ENCODE measurements around the gene ATXN2.

The ATXN2 gene

DNA sequence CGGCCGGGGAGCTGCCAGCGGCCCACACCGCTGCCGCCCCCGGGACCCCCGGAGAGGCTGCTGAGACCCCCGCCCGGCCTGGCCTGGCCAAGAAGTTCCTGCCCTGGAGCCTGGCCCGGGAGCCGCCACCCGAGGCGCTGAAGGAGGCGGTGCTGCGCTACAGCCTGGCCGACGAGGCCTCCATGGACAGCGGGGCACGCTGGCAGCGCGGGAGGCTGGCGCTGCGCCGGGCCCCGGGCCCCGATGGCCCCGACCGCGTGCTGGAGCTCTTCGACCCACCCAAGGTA, 180.6 kb downstream of the ATXN2 start:
- peaks cover 0 to 3% of the 10 kb centered on the region in 2 donors for H3K4me1 ChIP-seq (ENCODE audit: control insufficient read depth in 1 of 2, insufficient read depth in 2 of 2, low read length in 2 of 2)

DNA sequence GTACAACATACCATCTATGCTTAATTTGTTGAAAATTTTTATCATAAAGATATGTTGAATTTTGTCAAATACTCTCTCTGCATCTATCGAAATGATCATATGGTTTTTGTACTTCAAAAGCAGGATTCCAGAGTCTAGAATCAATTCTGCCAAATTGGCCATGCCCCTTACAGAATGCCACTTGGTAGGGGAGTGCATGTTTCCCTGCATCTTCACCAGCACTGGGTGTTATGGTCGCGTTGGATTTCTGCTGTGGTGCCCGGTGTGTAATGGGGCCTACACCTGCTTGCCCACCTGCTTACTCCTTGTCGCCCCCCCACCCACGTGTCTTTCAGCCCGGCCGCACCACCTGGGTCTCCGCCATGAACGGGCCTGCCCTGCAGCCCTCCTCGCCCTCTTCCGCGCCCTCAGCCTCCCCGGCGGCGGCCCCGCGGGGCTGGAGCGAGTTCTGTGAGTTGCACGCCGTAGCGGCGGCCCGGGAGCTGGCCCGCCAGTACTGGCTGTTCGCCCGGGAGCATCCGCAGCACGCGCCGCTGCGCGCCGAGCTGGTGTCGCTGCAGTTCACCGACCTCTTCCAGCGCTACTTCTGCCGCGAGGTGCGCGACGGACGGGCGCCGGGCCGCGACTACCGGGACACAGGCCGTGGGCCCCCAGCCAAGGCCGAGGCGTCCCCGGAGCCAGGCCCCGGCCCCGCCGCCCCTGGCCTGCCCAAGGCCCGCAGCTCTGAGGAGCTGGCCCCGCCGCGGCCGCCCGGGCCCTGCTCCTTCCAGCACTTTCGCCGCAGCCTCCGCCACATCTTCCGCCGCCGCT, 181.1 kb downstream of the ATXN2 start:
- Histone ChIP-seq H3K36me3 (ENCODE audit: control insufficient read depth in 1 of 2, insufficient read depth in 2 of 2, low read length in 2 of 2) (peaks cover 10 to 11% of the 10 kb centered on the region in 2 donors), H3K4me1 (ENCODE audit: control insufficient read depth in 1 of 2, insufficient read depth in 2 of 2, low read length in 2 of 2) (peaks cover 0 to 7% of the 10 kb centered on the region in 2 donors), H3K27ac (ENCODE audit: low read length) (no peak overlapping the region), H3K27me3 (ENCODE audit: low read depth, low read length) (no peaks in the 10 kb centered on the region), H3K4me3 (ENCODE audit: low read depth in 1 of 2, low read length in 2 of 2) (no peak overlapping the region), H3K9me3 (ENCODE audit: control insufficient read depth in 1 of 2, low read length in 2 of 2) (no peaks in the 10 kb centered on the region)

More for the DNA sequence above, 180.6 kb downstream of the ATXN2 start:
- Histone ChIP-seq H3K27ac (ENCODE audit: low read length) (no peak overlapping the region), H3K4me3 (ENCODE audit: low read depth in 1 of 2, low read length in 2 of 2) (no peak overlapping the region), H3K9me3 (ENCODE audit: control insufficient read depth in 1 of 2, low read length in 2 of 2) (no peaks in the 10 kb centered on the region), H3K36me3 (ENCODE audit: control insufficient read depth in 1 of 2, insufficient read depth in 2 of 2, low read length in 2 of 2) (peaks cover 10 to 11% of the 10 kb centered on the region in 2 donors), H3K27me3 (ENCODE audit: low read depth, low read length) (no peaks in the 10 kb centered on the region)

DNA sequence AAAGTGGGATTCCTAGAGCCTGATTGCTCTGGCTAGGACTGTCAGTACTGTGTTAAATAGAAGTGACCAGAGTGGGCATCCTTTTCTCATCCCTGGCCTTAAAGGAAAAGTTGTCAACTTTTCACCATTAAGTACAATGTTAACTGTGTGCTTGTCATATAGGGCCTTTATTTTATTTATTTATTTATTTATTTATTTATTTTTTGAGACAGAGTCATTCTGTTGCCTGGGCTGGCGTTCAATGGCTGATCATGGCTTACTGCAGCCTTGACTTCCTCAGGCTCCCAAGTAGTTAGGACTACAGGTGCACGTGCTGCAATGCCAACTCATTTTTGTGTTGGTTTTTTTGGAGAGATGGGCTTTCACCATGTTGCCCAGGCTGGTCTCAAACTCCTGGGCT, 181.8 kb downstream of the ATXN2 start:
- Histone ChIP-seq H3K27ac (ENCODE audit: low read length) (no peak overlapping the region), H3K27me3 (ENCODE audit: low read depth, low read length) (no peaks in the 10 kb centered on the region), H3K4me3 (ENCODE audit: low read depth in 1 of 2, low read length in 2 of 2) (no peak overlapping the region), H3K36me3 (ENCODE audit: control insufficient read depth in 1 of 2, insufficient read depth in 2 of 2, low read length in 2 of 2) (peaks cover 10 to 11% of the 10 kb centered on the region in 2 donors), H3K9me3 (ENCODE audit: control insufficient read depth in 1 of 2, low read length in 2 of 2) (no peaks in the 10 kb centered on the region), H3K4me1 (ENCODE audit: control insufficient read depth in 1 of 2, insufficient read depth in 2 of 2, low read length in 2 of 2) (peaks cover 0 to 10% of the 10 kb centered on the region in 2 donors)

DNA sequence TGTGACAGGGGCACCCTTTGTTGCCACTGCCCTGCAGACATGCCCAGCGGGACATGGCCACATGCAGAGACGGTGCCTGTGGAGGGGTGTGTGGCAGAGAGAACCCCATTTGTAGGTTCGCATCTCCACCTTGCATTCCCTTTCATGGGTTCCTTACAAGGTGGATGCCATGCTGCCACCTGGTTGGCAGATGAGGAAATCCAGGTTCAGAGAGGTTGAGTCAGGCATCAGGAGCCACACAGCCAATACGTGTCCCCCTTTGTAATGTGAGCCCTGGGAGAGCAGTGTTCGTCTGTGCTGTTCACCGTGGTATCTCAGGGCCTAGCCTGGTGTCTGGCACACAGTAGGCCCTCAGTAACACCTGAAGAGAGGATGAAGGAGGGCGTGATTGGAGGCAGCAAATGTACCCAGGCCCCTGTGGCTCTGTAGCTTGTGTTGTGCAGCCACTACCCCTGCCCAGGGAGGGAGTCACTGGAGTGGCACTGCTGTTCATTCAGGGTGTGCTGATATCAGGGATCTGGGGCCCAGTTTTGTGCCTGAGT, 184.3 kb downstream of the ATXN2 start:
- Histone ChIP-seq H3K9me3 (ENCODE audit: control insufficient read depth in 1 of 2, low read length in 2 of 2) (no peaks in the 10 kb centered on the region), H3K4me1 (ENCODE audit: control insufficient read depth in 1 of 2, insufficient read depth in 2 of 2, low read length in 2 of 2) (peaks cover 12 to 28% of the 10 kb centered on the region in 2 donors), H3K27me3 (ENCODE audit: low read depth, low read length) (no peaks in the 10 kb centered on the region), H3K36me3 (ENCODE audit: control insufficient read depth in 1 of 2, insufficient read depth in 2 of 2, low read length in 2 of 2) (peaks cover 3 to 15% of the 10 kb centered on the region in 2 donors), H3K27ac (ENCODE audit: low read length) (no peak overlapping the region), H3K4me3 (ENCODE audit: low read depth in 1 of 2, low read length in 2 of 2) (no peak overlapping the region)

DNA sequence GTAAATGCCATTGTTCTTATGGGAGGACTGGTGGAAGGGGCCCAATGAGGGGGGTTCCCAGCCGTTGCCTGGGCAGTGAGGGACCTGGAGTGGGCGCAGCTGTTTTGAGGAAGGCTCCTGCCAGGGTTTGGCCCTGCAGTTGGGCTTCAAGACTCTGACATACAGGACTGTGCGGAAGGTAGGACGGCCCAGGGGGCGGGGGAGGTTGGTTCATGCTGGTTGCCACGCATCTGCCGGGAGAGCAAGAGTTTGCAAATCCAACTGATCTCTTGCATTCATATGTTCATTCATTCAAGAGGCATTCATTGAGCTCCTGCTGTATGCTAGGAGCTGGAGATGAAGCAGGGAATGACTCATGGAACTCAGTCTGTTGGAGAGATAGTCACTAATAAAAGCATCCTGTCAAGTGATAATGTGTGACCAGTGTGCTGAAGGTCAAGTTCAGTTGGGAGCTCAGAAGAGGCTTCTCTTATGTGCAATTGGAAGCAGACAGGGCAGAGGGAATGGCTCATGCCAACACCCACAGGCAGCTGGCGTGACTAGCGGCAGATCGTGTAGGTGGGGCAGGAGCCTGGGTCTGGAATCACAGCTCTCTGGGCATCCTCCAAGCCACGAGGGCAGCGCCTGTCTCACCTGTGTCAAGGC, 185.6 kb downstream of the ATXN2 start:
- H3K4me1 ChIP-seq (ENCODE audit: control insufficient read depth in 1 of 2, insufficient read depth in 2 of 2, low read length in 2 of 2) = peaks cover 12 to 40% of the 10 kb centered on the region in 2 donors
- no peak overlapping the region for H3K27ac ChIP-seq (ENCODE audit: low read length)

GRCh38 chr12:111412830-111413441, 186.2 kb downstream of the ATXN2 start:
- H3K36me3 ChIP-seq (ENCODE audit: control insufficient read depth in 1 of 2, insufficient read depth in 2 of 2, low read length in 2 of 2) = peaks cover 0 to 10% of the 10 kb centered on the region in 2 donors
- no peak overlapping the region for H3K27ac ChIP-seq (ENCODE audit: low read length)
- no peaks in the 10 kb centered on the region for H3K9me3 ChIP-seq (ENCODE audit: control insufficient read depth in 1 of 2, low read length in 2 of 2)
- H3K27me3 ChIP-seq (ENCODE audit: low read depth, low read length) = no peaks in the 10 kb centered on the region
- no peak overlapping the region for H3K4me3 ChIP-seq (ENCODE audit: low read depth in 1 of 2, low read length in 2 of 2)
- H3K4me1 ChIP-seq (ENCODE audit: control insufficient read depth in 1 of 2, insufficient read depth in 2 of 2, low read length in 2 of 2) = peaks cover 15 to 45% of the 10 kb centered on the region in 2 donors

More for the DNA sequence above, 185.6 kb downstream of the ATXN2 start:
- Histone ChIP-seq H3K4me3 (ENCODE audit: low read depth in 1 of 2, low read length in 2 of 2) (no peak overlapping the region), H3K27me3 (ENCODE audit: low read depth, low read length) (no peaks in the 10 kb centered on the region), H3K9me3 (ENCODE audit: control insufficient read depth in 1 of 2, low read length in 2 of 2) (no peaks in the 10 kb centered on the region), H3K36me3 (ENCODE audit: control insufficient read depth in 1 of 2, insufficient read depth in 2 of 2, low read length in 2 of 2) (peaks cover 0 to 15% of the 10 kb centered on the region in 2 donors)

DNA sequence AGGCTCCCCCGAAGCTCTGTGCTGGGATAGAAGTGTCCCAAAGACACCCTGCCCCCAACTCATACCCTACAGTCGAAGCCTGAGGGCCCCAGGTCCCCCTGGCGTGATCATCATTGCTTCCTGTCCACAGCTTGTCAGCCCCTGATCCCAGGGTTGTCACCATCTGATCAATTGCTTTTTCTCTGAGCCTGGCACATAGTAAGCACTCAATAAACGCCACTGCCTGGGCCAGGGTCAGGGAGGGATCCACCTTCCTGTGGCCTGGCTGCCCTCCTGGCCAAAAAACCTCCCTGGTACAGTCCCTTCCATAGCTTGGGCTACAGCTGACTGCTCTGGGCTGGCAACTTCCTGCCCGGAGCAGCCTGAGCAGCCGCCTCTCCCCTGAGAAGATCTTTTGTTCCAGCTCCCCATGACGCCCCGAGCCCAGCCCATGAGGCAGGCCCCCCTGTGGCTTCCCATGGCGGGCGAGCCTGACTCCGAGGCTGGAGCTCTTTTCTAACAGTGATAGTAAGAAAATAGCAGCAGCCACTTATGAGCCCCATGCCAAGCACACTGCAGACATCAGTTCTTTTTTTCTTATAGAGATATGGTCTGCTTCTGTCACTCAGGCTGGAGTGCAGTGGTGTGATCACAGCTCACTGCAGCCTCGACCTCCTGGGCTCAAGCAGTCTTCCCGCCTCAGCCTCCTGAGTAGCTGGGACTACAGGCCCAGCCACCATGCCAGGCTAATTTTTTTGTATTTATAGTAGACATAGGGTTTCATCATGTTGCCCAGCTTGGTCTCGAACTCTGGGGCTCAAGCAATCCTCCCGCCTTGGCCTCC, 186.9 kb downstream of the ATXN2 start:
- Histone ChIP-seq H3K4me3 (ENCODE audit: low read depth in 1 of 2, low read length in 2 of 2) (no peak overlapping the region), H3K4me1 (ENCODE audit: control insufficient read depth in 1 of 2, insufficient read depth in 2 of 2, low read length in 2 of 2) (peaks cover 18 to 53% of the 10 kb centered on the region in 2 donors), H3K27ac (ENCODE audit: low read length) (no peak overlapping the region), H3K27me3 (ENCODE audit: low read depth, low read length) (no peaks in the 10 kb centered on the region), H3K9me3 (ENCODE audit: control insufficient read depth in 1 of 2, low read length in 2 of 2) (no peaks in the 10 kb centered on the region), H3K36me3 (ENCODE audit: control insufficient read depth in 1 of 2, insufficient read depth in 2 of 2, low read length in 2 of 2) (peaks cover 0 to 8% of the 10 kb centered on the region in 2 donors)

- Histone ChIP-seq H3K27ac (ENCODE audit: low read length) (no peak overlapping the region), H3K9me3 (ENCODE audit: control insufficient read depth in 1 of 2, low read length in 2 of 2) (no peaks in the 10 kb centered on the region), H3K4me1 (ENCODE audit: control insufficient read depth in 1 of 2, insufficient read depth in 2 of 2, low read length in 2 of 2) (peaks cover 18 to 61% of the 10 kb centered on the region in 2 donors), H3K36me3 (ENCODE audit: control insufficient read depth in 1 of 2, insufficient read depth in 2 of 2, low read length in 2 of 2) (peaks cover 0 to 8% of the 10 kb centered on the region in 2 donors), H3K27me3 (ENCODE audit: low read depth, low read length) (no peaks in the 10 kb centered on the region), H3K4me3 (ENCODE audit: low read depth in 1 of 2, low read length in 2 of 2) (no peak overlapping the region)
Measured at GRCh38 chr12:111411185-111411764, 187.8 kb downstream of the ATXN2 start.

GRCh38 chr12:111410431-111411184, 188.5 kb downstream of the ATXN2 start:
- Histone ChIP-seq H3K36me3 (ENCODE audit: control insufficient read depth in 1 of 2, insufficient read depth in 2 of 2, low read length in 2 of 2) (peaks cover 0 to 8% of the 10 kb centered on the region in 2 donors), H3K27me3 (ENCODE audit: low read depth, low read length) (no peaks in the 10 kb centered on the region), H3K9me3 (ENCODE audit: control insufficient read depth in 1 of 2, low read length in 2 of 2) (no peaks in the 10 kb centered on the region), H3K4me1 (ENCODE audit: control insufficient read depth in 1 of 2, insufficient read depth in 2 of 2, low read length in 2 of 2) (peaks cover 18 to 62% of the 10 kb centered on the region in 2 donors), H3K4me3 (ENCODE audit: low read depth in 1 of 2, low read length in 2 of 2) (peak overlapping the region in 1 of 2 donors; percentile 96), H3K27ac (ENCODE audit: low read length) (peak overlapping the region; percentile 63)

Data from muscle layer of duodenum (tissue), 2 donors.